MM.1S (cell line): ENCODE data around the gene GNAS-AS1.

ENCODE experiments used
- DNase-seq: peaks from one replicate; pipeline ENCODE4 v3.0.0-alpha.2; 2015
- H2AFZ ChIP-seq: fragments of 300-600 bp; sonication (generic); 2 replicates; pipeline ENCODE4 v1.6.0; 2016; ENCODE audit warnings: antibody characterized with exemption, low read length
- H3F3A ChIP-seq: fragments of 300-600 bp; sonication (generic); 2 replicates; pipeline ENCODE4 v1.6.1; 2016; ENCODE audit warnings: mild to moderate bottlenecking, antibody characterized with exemption, low read length, moderate library complexity, mixed read lengths; ENCODE audit not compliant: insufficient read depth
- H3K27ac ChIP-seq: fragments of 300-600 bp; sonication (generic); 2 replicates; pipeline ENCODE4 v1.5.1; 2016; ENCODE audit warnings: mild to moderate bottlenecking, low read length
- H3K27me3 ChIP-seq: fragments of 300-600 bp; sonication (generic); replicated peaks from 2 replicates; pipeline ENCODE4 v1.6.0; 2016; ENCODE audit warnings: low read length; ENCODE audit not compliant: insufficient read depth
- H3K36me3 ChIP-seq: fragments of 300-600 bp; sonication (generic); replicated peaks from 2 replicates; pipeline ENCODE4 v1.6.1; 2016; ENCODE audit warnings: mild to moderate bottlenecking, low read length, mixed read lengths; ENCODE audit not compliant: insufficient read depth
- H3K4me1 ChIP-seq: fragments of 300-600 bp; sonication (generic); 2 replicates; pipeline ENCODE4 v1.6.1; 2016; ENCODE audit warnings: low read length, mixed read lengths
- H3K4me2 ChIP-seq: fragments of 300-600 bp; sonication (generic); 2 replicates; pipeline ENCODE4 v1.6.0; 2016; ENCODE audit warnings: low read depth, low read length
- H3K4me3 ChIP-seq: fragments of 300-600 bp; sonication (generic); 2 replicates; pipeline ENCODE4 v1.5.1; 2016; ENCODE audit warnings: low read length, mixed read lengths
- H3K79me2 ChIP-seq: fragments of 300-600 bp; sonication (generic); 2 replicates; pipeline ENCODE4 v1.6.1; 2016; ENCODE audit warnings: mixed run types, low read length, mixed read lengths
- H3K9ac ChIP-seq: fragments of 300-600 bp; sonication (generic); 2 replicates; pipeline ENCODE4 v1.6.1; 2016; ENCODE audit warnings: low read length, mixed read lengths
- H3K9me2 ChIP-seq: fragments of 300-600 bp; sonication (generic); replicated peaks from 2 replicates; pipeline ENCODE4 v1.6.1; 2016; ENCODE audit warnings: mild to moderate bottlenecking, low read length, mixed read lengths; ENCODE audit not compliant: insufficient read depth
- H3K9me3 ChIP-seq: fragments of 300-600 bp; sonication (generic); replicated peaks from 2 replicates; pipeline ENCODE4 v1.6.1; 2016; ENCODE audit warnings: mild to moderate bottlenecking, low read length, mixed read lengths; ENCODE audit not compliant: insufficient read depth
- H4K20me1 ChIP-seq: fragments of 300-600 bp; sonication (generic); 2 replicates; pipeline ENCODE4 v1.6.1; 2016; ENCODE audit warnings: mild to moderate bottlenecking, low read length, moderate library complexity, mixed read lengths; ENCODE audit not compliant: insufficient read depth
- CTCF ChIP-seq: fragments of 300-600 bp; sonication (generic); IDR thresholded peaks from 2 replicates; pipeline ENCODE4 v1.5.1; 2016; ENCODE audit warnings: antibody characterized with exemption, low read length, mixed read lengths
- EZH2 ChIP-seq: fragments of 300-600 bp; sonication (generic); optimal IDR thresholded peaks from 2 replicates; pipeline ENCODE3; 2017; ENCODE audit warnings: low read depth, mild to moderate bottlenecking, antibody characterized with exemption, low read length, mixed read lengths
- EZH2phosphoT487 ChIP-seq: fragments of 300-600 bp; sonication (generic); IDR thresholded peaks from 2 replicates; pipeline ENCODE4 v1.6.1; 2018; ENCODE audit warnings: antibody characterized with exemption, low read length

Gene GNAS-AS1

GRCh38 chr20:58841539-58842264 is 9.0 kb downstream of the GNAS-AS1 start:
- H2AFZ ChIP-seq, result no peak overlapping the region
- H3K36me3 ChIP-seq, result no peaks in the 10 kb centered on the region
- no peaks in the 10 kb centered on the region for H3K9me2 ChIP-seq
- no peak overlapping the region for H3K9ac ChIP-seq
- no peak for TF ChIP-seq EZH2
- no peak for TF ChIP-seq CTCF
- no peak for TF ChIP-seq EZH2phosphoT487
- no peak overlapping the region for H3K4me2 ChIP-seq
- no peak overlapping the region for H3K27ac ChIP-seq
- H4K20me1 ChIP-seq, result no peaks in the 10 kb centered on the region
- H3F3A ChIP-seq, result no peaks in the 10 kb centered on the region
- no peaks in the 10 kb centered on the region for H3K9me3 ChIP-seq
- H3K4me1 ChIP-seq, result no peaks in the 10 kb centered on the region
- H3K27me3 ChIP-seq, result peaks cover 57% of the 10 kb centered on the region
- no peak overlapping the region for H3K4me3 ChIP-seq
- no peaks in the 10 kb centered on the region for H3K79me2 ChIP-seq
- DNase-seq, result no peak

- Histone ChIP-seq H3K27ac (no peak overlapping the region), H3K4me3 (no peak overlapping the region), H3F3A (no peaks in the 10 kb centered on the region), H4K20me1 (no peaks in the 10 kb centered on the region), H3K4me2 (no peak overlapping the region), H3K27me3 (peaks cover 59% of the 10 kb centered on the region), H3K9me3 (no peaks in the 10 kb centered on the region), H2AFZ (no peak overlapping the region), H3K36me3 (no peaks in the 10 kb centered on the region), H3K9me2 (no peaks in the 10 kb centered on the region), H3K4me1 (no peaks in the 10 kb centered on the region), H3K79me2 (no peaks in the 10 kb centered on the region), H3K9ac (no peak overlapping the region)
- no peak for DNase-seq
- TF ChIP-seq CTCF (no peak), EZH2 (no peak), EZH2phosphoT487 (no peak)
These were observed 9.7 kb downstream of the GNAS-AS1 start for GRCh38 chr20:58840816-58841538.

GRCh38 chr20:58839991-58840747 is 10.5 kb downstream of the GNAS-AS1 start:
- Histone ChIP-seq H3K27me3 (peaks cover 64% of the 10 kb centered on the region), H3K9ac (no peak overlapping the region)

More at GRCh38 chr20:58839991-58840747, 10.5 kb downstream of the GNAS-AS1 start:
- Histone ChIP-seq H3K9me3 (no peaks in the 10 kb centered on the region), H3K27ac (no peak overlapping the region), H3K4me1 (no peaks in the 10 kb centered on the region), H3K79me2 (no peaks in the 10 kb centered on the region), H3K9me2 (no peaks in the 10 kb centered on the region), H2AFZ (no peak overlapping the region), H3K36me3 (no peaks in the 10 kb centered on the region), H3K4me3 (no peak overlapping the region), H3K4me2 (no peak overlapping the region), H4K20me1 (no peaks in the 10 kb centered on the region), H3F3A (no peaks in the 10 kb centered on the region)
- no peak for TF ChIP-seq EZH2
- TF ChIP-seq CTCF, result no peak
- TF ChIP-seq EZH2phosphoT487, result no peak
- no peak for DNase-seq
